Peyer's patch (tissue), 4 donors: Measurements from ENCODE around the gene NMT1.

Source experiments
- POLR2A ChIP-seq, 2 donors: fragments of 450-650 bp; IDR thresholded peaks; one replicate each; pipeline ENCODE4 v1.5.1; 2017; ENCODE audit warnings: antibody characterized with exemption in 2 of 2, mild to moderate bottlenecking in 2 of 2, moderate library complexity in 2 of 2
- TF ChIP-seq, protein P1 (sequence below), 6 experiments: fragments of 450-650 bp in 4 of 6; fragments of 200-600 bp in 2 of 6; sonication (generic) in 1 of 6; IDR thresholded peaks; one replicate each; pipeline ENCODE4 v1.5.1; 2017 to 2019; ENCODE audit warnings: antibody characterized with exemption in 6 of 6, mild to moderate bottlenecking in 3 of 6, moderate library complexity in 1 of 6

DNA sequence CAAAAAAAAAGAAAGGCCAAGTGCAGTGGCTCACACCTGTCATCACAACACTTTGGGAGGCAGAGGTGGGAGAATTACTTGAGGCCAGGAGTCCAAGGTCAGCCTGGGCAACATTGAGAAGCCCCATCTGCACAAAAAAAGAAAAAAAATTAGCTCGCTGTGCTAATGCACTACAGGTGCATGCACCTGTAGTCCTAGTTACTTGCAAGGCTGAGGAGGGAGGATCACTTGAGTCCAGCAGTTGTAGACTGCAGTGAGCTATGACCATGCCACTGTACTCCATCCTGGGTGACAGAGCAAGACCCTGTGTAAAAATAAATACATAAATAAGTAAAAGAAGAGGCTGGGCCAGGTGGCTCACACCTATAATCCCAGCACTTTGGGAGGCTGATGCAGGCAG, 49.4 kb upstream of the NMT1 start:
- TF ChIP-seq, protein P1, sequence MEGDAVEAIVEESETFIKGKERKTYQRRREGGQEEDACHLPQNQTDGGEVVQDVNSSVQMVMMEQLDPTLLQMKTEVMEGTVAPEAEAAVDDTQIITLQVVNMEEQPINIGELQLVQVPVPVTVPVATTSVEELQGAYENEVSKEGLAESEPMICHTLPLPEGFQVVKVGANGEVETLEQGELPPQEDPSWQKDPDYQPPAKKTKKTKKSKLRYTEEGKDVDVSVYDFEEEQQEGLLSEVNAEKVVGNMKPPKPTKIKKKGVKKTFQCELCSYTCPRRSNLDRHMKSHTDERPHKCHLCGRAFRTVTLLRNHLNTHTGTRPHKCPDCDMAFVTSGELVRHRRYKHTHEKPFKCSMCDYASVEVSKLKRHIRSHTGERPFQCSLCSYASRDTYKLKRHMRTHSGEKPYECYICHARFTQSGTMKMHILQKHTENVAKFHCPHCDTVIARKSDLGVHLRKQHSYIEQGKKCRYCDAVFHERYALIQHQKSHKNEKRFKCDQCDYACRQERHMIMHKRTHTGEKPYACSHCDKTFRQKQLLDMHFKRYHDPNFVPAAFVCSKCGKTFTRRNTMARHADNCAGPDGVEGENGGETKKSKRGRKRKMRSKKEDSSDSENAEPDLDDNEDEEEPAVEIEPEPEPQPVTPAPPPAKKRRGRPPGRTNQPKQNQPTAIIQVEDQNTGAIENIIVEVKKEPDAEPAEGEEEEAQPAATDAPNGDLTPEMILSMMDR (IDR thresholded peaks at IDR 0.05), result no peak
- no peak for TF ChIP-seq POLR2A (IDR thresholded peaks at IDR 0.05)
